HG02884 (cell line): ENCODE results near the gene SLC6A8.

Experiments
- ATAC-seq: cut with Tn5 transposase; IDR thresholded peaks from one replicate; pipeline ENCODE4 v1.9.1; 2021; ENCODE audit warnings: mild to moderate bottlenecking, moderate library complexity; ENCODE audit not compliant: unreplicated experiment

Gene SLC6A8

DNA sequence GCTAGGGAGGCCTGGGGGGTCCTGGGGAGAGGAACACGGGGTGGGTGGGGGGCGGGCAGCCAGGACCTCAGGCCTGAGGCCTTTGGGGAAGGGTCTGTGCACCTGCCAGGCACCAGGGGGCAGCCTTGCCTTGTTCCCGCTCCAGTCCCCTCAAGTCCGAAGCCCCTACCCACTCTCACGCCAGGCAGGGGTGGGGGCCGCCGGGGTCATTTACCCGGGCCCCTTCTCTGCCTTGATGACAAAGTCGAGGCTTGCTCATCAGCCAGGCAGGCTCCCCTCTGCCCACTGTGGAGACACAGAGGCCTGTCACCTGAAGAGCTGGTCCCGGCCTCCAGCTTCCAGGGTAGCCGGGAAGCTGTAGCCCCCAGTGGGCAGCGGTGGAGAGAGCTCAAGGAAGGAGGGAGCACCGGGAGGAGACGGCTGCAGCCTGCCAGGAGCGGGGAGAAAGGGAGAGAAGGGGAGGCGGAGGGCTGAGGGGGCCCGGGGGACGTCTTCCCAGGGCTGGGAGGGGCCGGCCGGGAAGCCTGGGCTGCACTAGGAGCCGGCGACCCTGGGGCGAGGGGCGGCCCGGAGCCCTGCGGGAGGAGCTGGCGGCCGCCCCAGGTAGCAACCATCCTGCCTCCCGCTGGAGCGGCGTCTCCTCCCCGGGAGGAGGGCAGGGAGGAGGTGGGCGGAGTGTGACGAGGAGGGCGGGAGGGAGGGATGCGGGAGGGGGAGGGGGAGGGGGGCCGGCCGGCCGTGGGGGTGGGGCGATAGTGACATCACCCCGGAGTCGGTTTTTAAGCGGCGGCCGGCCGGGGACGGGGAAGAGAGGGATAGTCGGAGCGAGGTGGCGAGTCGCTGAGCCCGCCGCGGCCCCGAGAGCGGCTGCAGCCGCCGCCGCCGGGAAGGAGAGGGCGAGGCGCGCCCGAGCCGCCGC is at the start of gene SLC6A8:
Gene SLC6A8 (plus strand): TSS at position 806 of the 919 bp plus-strand sequence. CDS start 649 bp downstream, outside the sequence.
- ATAC-seq, result no peak

GRCh38 chrX:153638041-153638371 is 49.7 kb upstream of the SLC6A8 start:
- ATAC-seq, result no peak

- ATAC-seq, result no peak
Measured at GRCh38 chrX:153638436-153639176, 49.1 kb upstream of the SLC6A8 start.

GRCh38 chrX:153639177-153640044 is 48.3 kb upstream of the SLC6A8 start:
- ATAC-seq, result no peak

DNA sequence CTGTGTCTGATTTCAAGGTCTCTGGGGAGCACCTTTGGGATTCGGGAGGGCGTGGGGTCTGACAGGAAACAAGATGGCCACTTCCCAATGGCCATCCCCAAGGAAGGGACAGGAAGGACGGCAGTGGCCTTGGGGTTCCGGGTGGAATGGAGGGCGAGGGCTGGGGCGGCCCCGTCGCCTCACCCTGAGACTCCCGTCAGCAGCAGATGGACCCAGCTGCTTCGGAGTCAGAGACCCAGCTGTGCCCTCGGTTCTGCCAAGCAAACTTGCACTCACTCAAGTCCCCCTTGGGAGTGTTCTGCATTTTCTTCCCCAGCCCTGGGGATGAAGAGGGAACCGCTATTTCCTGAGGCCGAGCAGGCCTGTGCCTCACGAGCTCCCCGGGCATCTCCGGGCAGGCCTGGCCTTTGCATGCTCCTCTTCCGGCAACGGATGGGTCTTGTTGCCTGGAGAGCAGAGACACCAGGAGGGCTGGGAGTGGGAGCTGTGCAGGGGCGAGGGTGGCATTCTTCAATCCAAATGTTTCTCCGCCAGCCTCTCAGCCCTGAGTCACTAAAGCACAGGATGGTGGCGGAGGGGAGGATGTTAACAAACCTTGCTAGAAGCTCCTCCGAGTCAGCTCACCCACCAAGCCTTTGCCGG is 47.6 kb upstream of the SLC6A8 start:
- ATAC-seq, result no peak

DNA sequence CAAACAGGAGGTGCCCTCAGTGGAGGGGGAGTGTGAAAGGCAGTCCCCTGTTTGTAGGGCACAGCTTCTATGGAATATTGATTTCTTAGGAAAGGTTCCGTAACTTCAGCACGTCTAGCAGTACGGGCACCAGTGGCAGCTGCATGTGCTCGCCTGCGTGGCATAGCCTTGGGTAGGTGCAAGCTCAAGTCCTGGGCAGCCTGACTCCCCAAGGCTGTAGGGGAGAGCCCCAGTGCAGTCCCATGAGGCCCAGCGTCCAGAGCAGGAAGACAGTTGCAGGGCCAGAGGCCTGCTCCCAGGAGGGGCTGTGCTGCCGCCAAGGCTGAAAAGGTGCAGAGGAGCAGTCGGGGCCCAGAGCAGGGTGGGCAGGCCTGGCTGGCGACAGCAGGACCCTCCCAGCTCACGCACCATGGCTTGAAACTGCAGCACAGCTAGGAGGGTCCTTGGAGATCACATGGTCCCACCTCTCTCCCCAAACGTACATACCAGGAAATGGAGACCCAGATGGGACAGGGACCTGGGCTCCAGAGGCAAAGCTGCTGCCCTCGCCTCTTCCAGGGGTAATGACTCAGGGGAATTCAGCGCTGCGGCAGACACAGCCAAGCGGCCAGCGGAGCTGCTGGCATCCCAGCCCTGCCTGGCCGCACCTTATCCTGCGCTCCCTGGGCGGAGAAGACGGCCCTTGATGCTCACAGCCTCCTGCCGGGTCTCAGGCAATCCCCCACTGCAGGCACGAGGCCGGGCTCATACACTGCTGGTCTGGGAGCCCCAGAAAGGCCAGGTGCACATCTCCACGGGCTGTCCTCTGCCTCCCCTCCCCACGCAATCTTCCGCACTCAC is 46.8 kb upstream of the SLC6A8 start:
- ATAC-seq, result no peak

DNA sequence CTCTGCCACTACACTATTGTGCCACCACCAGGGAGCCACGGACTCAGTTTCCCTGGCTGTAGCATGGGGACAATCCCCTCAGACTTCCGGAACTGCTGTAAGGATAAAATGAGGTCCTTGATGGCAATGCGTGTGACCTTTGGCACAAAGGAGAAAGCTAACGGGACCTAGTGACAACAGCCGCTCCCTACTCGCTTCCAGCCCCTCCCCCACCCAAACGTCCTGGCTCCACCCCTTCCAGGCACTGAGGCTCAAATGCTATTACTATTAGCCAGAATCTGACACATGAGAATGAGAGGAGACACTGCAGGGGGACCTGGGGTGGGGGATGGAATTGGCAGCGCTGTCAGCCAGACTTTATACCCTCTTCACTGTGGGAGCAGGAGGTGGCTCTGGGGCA is 46.1 kb upstream of the SLC6A8 start:
- ATAC-seq, result no peak

DNA sequence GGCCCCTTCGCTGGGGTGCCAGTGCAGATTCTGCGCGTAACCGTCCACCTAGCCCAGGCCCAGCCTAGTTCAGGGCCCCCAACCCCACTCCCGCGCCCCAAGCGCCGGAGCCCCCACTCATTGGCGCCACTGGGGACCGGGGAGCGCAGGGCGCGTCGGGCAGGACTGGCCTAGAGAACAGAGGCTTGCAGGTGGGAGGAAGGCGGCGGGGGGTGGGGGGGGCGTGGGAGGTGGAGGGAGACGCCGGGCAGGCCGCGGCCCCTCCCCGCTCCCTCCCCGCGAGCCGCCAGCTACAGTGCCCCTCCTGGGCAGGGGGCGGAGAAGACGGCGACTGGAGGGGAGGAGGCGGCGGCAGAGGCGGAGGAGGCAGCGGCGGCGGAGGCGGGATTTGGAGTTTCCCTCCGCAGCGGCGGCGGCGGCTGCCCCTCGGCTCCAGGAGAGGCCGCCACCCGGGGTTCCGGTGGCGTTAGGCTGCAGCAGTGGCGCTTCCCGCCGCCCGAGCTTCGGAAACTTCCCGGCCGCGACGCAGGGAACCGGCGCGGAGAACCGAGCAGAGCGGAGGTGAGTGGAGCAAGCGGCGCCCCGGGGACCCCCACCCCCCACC is 45.6 kb upstream of the SLC6A8 start:
- ATAC-seq, result no peak

- no peak for ATAC-seq
Measured at GRCh38 chrX:153642655-153643430, 44.9 kb upstream of the SLC6A8 start.

DNA sequence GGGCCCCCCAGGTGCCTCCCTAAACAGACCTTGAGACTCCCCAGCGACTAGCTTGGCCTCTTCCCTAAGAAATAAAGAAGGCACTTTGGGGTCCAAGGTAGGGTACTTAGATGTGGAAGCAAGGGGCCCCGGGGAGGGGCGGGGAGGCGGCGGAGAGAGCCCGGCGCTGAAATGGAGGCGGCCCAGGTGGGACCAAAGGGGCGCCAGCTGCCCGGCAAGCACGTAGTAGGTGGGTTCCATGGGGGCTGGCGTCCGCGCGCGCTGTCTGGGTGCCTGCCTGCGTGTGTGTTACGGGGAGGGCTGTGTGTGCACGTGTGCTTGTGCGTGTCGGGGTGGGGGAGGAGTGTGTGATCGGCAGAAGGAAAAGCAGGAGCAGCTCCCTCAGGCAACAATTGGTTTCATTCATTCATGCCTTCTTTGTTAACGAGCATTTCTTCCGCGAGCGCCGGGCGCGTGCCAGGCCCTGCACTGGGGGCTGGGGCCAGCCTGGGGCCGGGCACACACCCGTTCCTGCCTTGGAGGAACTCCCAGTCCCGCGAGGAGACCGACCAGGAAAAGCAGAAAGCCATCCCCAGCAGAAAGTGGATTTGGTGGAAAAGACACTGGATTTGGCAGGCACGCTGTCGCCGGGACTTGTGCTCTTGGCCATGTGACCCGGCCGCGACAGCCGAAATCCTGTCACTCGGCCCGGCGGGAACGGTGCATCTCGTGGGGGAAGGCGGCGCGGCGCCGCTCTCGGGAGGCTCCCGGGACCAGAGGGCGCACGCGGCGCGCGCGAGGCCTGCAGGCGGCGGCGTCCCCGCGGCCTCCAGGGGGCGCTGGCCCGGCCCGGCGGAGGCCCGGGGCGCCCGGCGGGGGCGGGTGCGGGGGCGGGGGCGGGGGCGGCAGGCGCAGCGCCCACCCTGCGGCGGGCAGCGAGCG is 44.0 kb upstream of the SLC6A8 start:
- ATAC-seq, result no peak

DNA sequence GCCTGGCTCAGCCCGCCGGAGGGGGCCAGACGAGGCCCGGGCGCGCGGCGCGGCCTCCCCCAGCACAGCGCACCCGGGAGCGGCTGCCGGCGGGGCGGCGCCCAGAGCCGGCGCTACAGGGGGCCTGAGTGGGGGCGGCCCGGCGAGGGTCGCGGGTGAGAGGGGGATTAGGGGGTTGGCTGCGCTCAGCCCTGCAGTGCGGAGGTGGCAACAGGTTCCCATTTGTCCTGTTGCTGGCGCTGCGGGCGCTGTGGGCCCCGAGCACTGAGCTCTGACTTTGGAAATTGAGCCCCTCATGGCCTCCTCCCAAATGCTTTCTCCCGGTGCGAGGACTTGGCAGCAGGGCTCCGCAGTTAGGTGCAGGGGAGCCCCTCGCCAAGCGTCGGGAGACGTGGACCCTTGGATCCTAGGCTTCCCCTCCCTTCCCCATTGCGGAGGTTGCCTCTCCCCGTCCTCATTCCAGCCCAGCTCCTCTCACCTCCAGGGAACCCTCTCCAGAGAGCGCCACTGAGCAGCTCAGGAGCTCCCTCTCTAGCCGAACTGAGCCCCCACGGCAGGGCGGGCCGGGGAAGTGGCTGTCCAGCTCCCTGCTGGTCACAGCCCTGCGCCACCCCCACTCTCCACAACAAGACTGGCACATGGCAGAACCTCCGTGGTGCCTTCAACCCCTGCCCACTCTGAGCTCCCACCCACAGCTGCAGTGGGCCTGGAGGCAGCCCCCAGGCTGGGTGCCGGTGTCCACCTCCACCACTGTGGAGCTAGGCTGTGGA is 43.2 kb upstream of the SLC6A8 start:
- no peak for ATAC-seq

GRCh38 chrX:153645151-153645550 is 42.6 kb upstream of the SLC6A8 start:
- no peak for ATAC-seq

DNA sequence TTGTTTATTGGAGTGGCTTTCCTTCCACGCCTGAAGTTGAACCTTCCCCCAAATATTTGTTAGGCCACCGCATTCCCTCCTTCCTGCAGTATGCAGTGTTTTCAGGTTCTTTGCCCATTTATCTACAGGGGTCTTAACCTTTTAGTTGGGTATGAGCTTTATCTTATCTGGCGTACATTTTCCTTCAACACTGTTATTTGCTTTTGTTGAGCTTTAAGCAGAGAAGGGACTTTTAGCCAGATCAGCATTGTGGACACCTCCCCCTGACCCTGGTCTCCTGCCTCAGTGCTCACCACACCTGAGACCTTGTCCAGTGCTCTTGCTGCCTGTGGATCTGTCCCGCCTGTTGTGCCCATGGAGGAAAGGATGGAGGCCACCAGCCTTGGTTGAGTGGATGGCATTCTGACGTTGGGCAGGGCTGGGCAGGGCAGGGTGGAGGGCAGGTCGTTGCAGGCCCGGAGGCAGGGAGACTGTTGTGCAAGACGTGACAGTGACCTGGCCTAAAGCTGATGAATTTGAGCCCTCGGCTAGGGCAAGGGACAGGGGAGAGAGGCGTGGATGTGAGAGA is 41.7 kb upstream of the SLC6A8 start:
- ATAC-seq, result no peak

- ATAC-seq, result no peak
Measured at GRCh38 chrX:153646620-153647373, 40.9 kb upstream of the SLC6A8 start, which contains the start of gene DUSP9. TSS of gene DUSP9 (plus strand) at chrX:153647203. CDS start at chrX:153647954, 751 bp downstream.

- ATAC-seq, result no peak
Measured at GRCh38 chrX:153647461-153648357, 40.0 kb upstream of the SLC6A8 start.
